H1 (cell line): ENCODE data around the gene ANGPTL2. TPM values are rescaled to one million over a fixed set of nuclear protein-coding genes. Genes with fewer than 3 reads are reported as not detected.

ENCODE experiments used
- CTCF ChIA-PET: fragments of 300-600 bp; sonication (Branson Sonifier 250); formaldehyde crosslinking; loops from one replicate; lab custom pipeline; 2021; ENCODE audit not compliant: partially characterized antibody; lab: Charles Lee
- POLR2A ChIA-PET: fragments of 300-600 bp; sonication (Branson Sonifier 250); formaldehyde crosslinking; loops from one replicate; lab custom pipeline; 2021; ENCODE audit warnings: inconsistent platforms; ENCODE audit not compliant: partially characterized antibody; lab: Charles Lee
- DNase-seq, 2 experiments: peaks; one replicate each; pipeline versions ENCODE4 v3.0.0 to v3.0.0-alpha.2; 2010 to 2022; ENCODE audit warnings: low spot score in 2 of 2, low read depth in 1 of 2, mixed read lengths in 1 of 2
- FAIRE-seq: peaks from 2 replicates; lab custom pipeline; 2011; peaks lifted over from hg19 to GRCh38; lab: Jason Lieb, UNC
- H2AFZ ChIP-seq: 2 replicates; pipeline ENCODE4 v1.8.1; 2012; ENCODE audit warnings: low read length, inconsistent platforms
- H2AK5ac ChIP-seq: 2 replicates; pipeline ENCODE4 v1.6.1; 2013; ENCODE audit warnings: low read depth, low read length
- H2BK120ac ChIP-seq: replicated peaks from 2 replicates; pipeline ENCODE3; 2013; ENCODE audit warnings: low read depth, low read length, inconsistent platforms
- H2BK12ac ChIP-seq: 2 replicates; pipeline ENCODE4 v1.6.1; 2013; ENCODE audit warnings: low read depth, low read length
- H2BK15ac ChIP-seq: 2 replicates; pipeline ENCODE4 v1.6.1; 2013; ENCODE audit warnings: low read length
- H2BK20ac ChIP-seq: 2 replicates; pipeline ENCODE4 v1.6.1; 2013; ENCODE audit warnings: low read length
- H2BK5ac ChIP-seq: 2 replicates; pipeline ENCODE4 v1.6.1; 2013; ENCODE audit warnings: low read depth, low read length
- H3K14ac ChIP-seq: 2 replicates; pipeline ENCODE4 v1.6.1; 2013; ENCODE audit warnings: inconsistent platforms; ENCODE audit not compliant: insufficient read length
- H3K18ac ChIP-seq: 2 replicates; pipeline ENCODE4 v1.6.1; 2013; ENCODE audit warnings: low read length; ENCODE audit errors: extremely low read depth
- H3K23ac ChIP-seq: 2 replicates; pipeline ENCODE4 v1.6.1; 2013; ENCODE audit warnings: inconsistent platforms; ENCODE audit not compliant: insufficient read length
- H3K23me2 ChIP-seq: 2 replicates; pipeline ENCODE4 v1.6.1; 2013; ENCODE audit warnings: low read depth, low read length
- H3K27ac ChIP-seq: 2 replicates; pipeline ENCODE4 v1.6.1; 2011; ENCODE audit warnings: low read depth, low read length, inconsistent platforms
- H3K27me3 ChIP-seq, 4 experiments: replicated peaks in 1 of 4; 1 replicate in 1 of 4; 2 replicates in 3 of 4; pipeline versions ENCODE4 v1.6.1 to v1.8.1; 2011 to 2013; ENCODE audit warnings: low read length in 3 of 4, mild to moderate bottlenecking in 3 of 4, inconsistent platforms in 2 of 4, mixed read lengths in 2 of 4, moderate library complexity in 1 of 4; ENCODE audit not compliant: control insufficient read depth in 3 of 4, insufficient read depth in 3 of 4; ENCODE audit errors: extremely low read depth in 1 of 4
- H3K36me3 ChIP-seq, 4 experiments: 2 replicates each; pipeline versions ENCODE4 v1.6.1 to v1.8.1; 2011 to 2013; ENCODE audit warnings: mild to moderate bottlenecking in 4 of 4, low read length in 3 of 4, moderate library complexity in 2 of 4, control low read depth in 1 of 4, inconsistent platforms in 1 of 4; ENCODE audit not compliant: insufficient read depth in 4 of 4, control insufficient read depth in 2 of 4
- H3K4ac ChIP-seq: replicated peaks from 2 replicates; pipeline ENCODE3; 2013; ENCODE audit warnings: low read length, low read depth, mixed read lengths, inconsistent platforms; ENCODE audit not compliant: insufficient read length
- H3K4me1 ChIP-seq, 4 experiments: replicated peaks in 1 of 4; 1 replicate in 1 of 4; 2 replicates in 3 of 4; pipeline versions ENCODE4 v1.6.1 to v1.8.1; 2011 to 2013; ENCODE audit warnings: low read length in 3 of 4, inconsistent platforms in 2 of 4, mixed read lengths in 1 of 4; ENCODE audit not compliant: insufficient read depth in 4 of 4, control insufficient read depth in 3 of 4
- H3K4me2 ChIP-seq, 2 experiments: 2 replicates each; pipeline versions ENCODE4 v1.6.1 to v1.8.1; 2011 to 2013; ENCODE audit warnings: low read depth in 2 of 2, low read length in 2 of 2, control low read depth in 1 of 2, inconsistent platforms in 1 of 2, mild to moderate bottlenecking in 1 of 2; ENCODE audit not compliant: insufficient read depth in 1 of 2
- H3K4me3 ChIP-seq, 4 experiments: fragments of 200-600, 300-600 bp in 1 of 4; sonication (generic), shearing (Covaris generic), sonication (Bioruptor Twin) in 1 of 4; 2 replicates each; pipeline versions ENCODE4 v1.5.1 to v1.8.1; 2011 to 2016; ENCODE audit warnings: low read length in 4 of 4, low read depth in 3 of 4, control low read depth in 2 of 4, inconsistent platforms in 2 of 4, mild to moderate bottlenecking in 2 of 4, mixed read lengths in 1 of 4, moderate library complexity in 1 of 4; ENCODE audit not compliant: insufficient read depth in 2 of 4; ENCODE audit errors: extremely low read depth in 1 of 4
- H3K56ac ChIP-seq: replicated peaks from 2 replicates; pipeline ENCODE3; 2013; ENCODE audit warnings: low read depth, mild to moderate bottlenecking, mixed read lengths, low read length, inconsistent platforms; ENCODE audit not compliant: insufficient read length
- H3K79me1 ChIP-seq: 2 replicates; pipeline ENCODE4 v1.6.1; 2013; ENCODE audit warnings: low read depth, low read length, control low read depth
- H3K79me2 ChIP-seq, 2 experiments: 2 replicates each; pipeline versions ENCODE4 v1.6.1 to v1.8.1; 2012 to 2013; ENCODE audit warnings: low read length in 2 of 2, mild to moderate bottlenecking in 2 of 2, inconsistent platforms in 1 of 2; ENCODE audit not compliant: insufficient read depth in 2 of 2, control insufficient read depth in 1 of 2
- H3K9ac ChIP-seq, 4 experiments: replicated peaks in 1 of 4; 1 replicate in 1 of 4; 2 replicates in 3 of 4; pipeline versions ENCODE4 v1.6.1 to v1.8.1; 2011 to 2013; ENCODE audit warnings: low read depth in 3 of 4, low read length in 3 of 4, control low read depth in 2 of 4, mild to moderate bottlenecking in 2 of 4, moderate library complexity in 2 of 4, inconsistent platforms in 1 of 4; ENCODE audit errors: extremely low read depth in 1 of 4
- H3K9me3 ChIP-seq, 2 experiments: 2 replicates each; pipeline versions ENCODE4 v1.6.1 to v1.8.1; 2012 to 2013; ENCODE audit warnings: mild to moderate bottlenecking in 2 of 2, moderate library complexity in 2 of 2, control low read depth in 1 of 2, inconsistent platforms in 1 of 2, low read depth in 1 of 2, low read length in 1 of 2, mixed read lengths in 1 of 2; ENCODE audit not compliant: insufficient read depth in 2 of 2
- H4K20me1 ChIP-seq, 2 experiments: replicated peaks in 1 of 2; 2 replicates each; pipeline versions ENCODE3 to v1.8.1; 2011 to 2013; ENCODE audit warnings: inconsistent platforms in 2 of 2, low read length in 2 of 2, mild to moderate bottlenecking in 1 of 2; ENCODE audit not compliant: insufficient read depth in 2 of 2, control insufficient read depth in 1 of 2
- H4K5ac ChIP-seq: 2 replicates; pipeline ENCODE4 v1.6.1; 2013; ENCODE audit warnings: low read length, low read depth, mixed read lengths, inconsistent platforms; ENCODE audit not compliant: insufficient read length
- H4K8ac ChIP-seq: 2 replicates; pipeline ENCODE4 v1.8.0; 2013; ENCODE audit warnings: mild to moderate bottlenecking, moderate library complexity, low read length, inconsistent platforms; ENCODE audit not compliant: insufficient read depth; ENCODE audit errors: extremely low read depth
- H4K91ac ChIP-seq: replicated peaks from 2 replicates; pipeline ENCODE3; 2013; ENCODE audit warnings: low read length, mixed read lengths, inconsistent platforms; ENCODE audit not compliant: insufficient read length
- WGBS, 2 experiments: shearing (Covaris generic) in 1 of 2; methylation state at CpG; one replicate each; pipeline versions ENCODE4 v1.1.6 to v1.1.7; 2013 to 2015; ENCODE audit warnings: low lambda C conversion rate in 2 of 2, mixed read lengths in 2 of 2, inconsistent platforms in 1 of 2, low coverage in 1 of 2, missing lambda C conversion rate in 1 of 2; ENCODE audit not compliant: insufficient replicate concordance in 2 of 2, insufficient coverage in 1 of 2, insufficient read length in 1 of 2; ENCODE audit errors: extremely low coverage in 1 of 2, missing lambda C conversion rate in 1 of 2; 5-methylcytosine and 5-hydroxymethylcytosine counted together
- polyA plus RNA-seq, 7 experiments: library from polyadenylated mRNA; depleted of rRNA in 3 of 7; stranded (reverse) in 5 of 7; unstranded in 2 of 7; fragments of >200 nt in 5 of 7; fragments of 200-250 nt in 2 of 7; gene quantifications; 1 replicate in 5 of 7; 2 replicates in 1 of 7; 4 replicates in 1 of 7; pipeline versions ENCODE4 v1.2.1 to v1.2.3, GENCODE V29; 2011 to 2013; ENCODE audit warnings: missing spikeins in 2 of 7, mixed read lengths in 2 of 7
- total RNA-seq: library from RNA; stranded (reverse); fragmentation: NEBNext Ultra II Directional; extraction: Animal tissue kit (Norgen Biotek cat#: 25700); gene quantifications from 2 replicates; pipeline ENCODE4 v1.2.1, GENCODE V29; 2021

The ANGPTL2 gene
- total and polyA plus RNA-seq, 2 of the 8 experiments (the other 6 are each of a cell fraction or from before 2014, with no cell fraction given): 9.0 to 10.6 TPM

- Histone ChIP-seq H2BK5ac (peak overlapping the region; percentile 63; the same call in 1 of the 2 replicates), H2BK120ac (no peak overlapping the region), H3K36me3 (no peaks in the 10 kb centered on the region; a peak in 1 of 8 replicates), H4K8ac (no peak overlapping the region), H2AK5ac (peak overlapping the region; percentile 93), H3K23ac (no peak overlapping the region), H3K9me3 (no peaks in the 10 kb centered on the region), H3K4me3 (no peak overlapping the region), H3K4ac (no peak overlapping the region), H2BK20ac (no peak overlapping the region), H3K4me1 (peaks cover 7 to 17% (median 11%) of the 10 kb centered on the region in 4 experiments), H3K14ac (no peak overlapping the region), H3K79me1 (peaks cover 6% of the 10 kb centered on the region; the same call in 1 of the 2 replicates), H3K79me2 (peaks cover 0 to 4% of the 10 kb centered on the region in 2 experiments; a peak in 1 of 4 replicates), H2AFZ (no peak overlapping the region), H3K27me3 (no peaks in the 10 kb centered on the region; a peak in 1 of 7 replicates), H4K20me1 (peaks cover 2 to 13% of the 10 kb centered on the region in 2 experiments), H2BK12ac (no peak overlapping the region), H3K27ac (no peak overlapping the region), H3K23me2 (peaks cover 5% of the 10 kb centered on the region), H2BK15ac (no peak overlapping the region), H3K9ac (no peak overlapping the region), H3K4me2 (no peak overlapping the region; a peak in 1 of 4 replicates), H4K5ac (no peak overlapping the region), H3K56ac (no peak overlapping the region), H3K18ac (no peak overlapping the region), H4K91ac (peak overlapping the region; percentile 5)
- ChIA-PET POLR2A (interaction anchor here (0.6 to 1.5 kb wide), 2 partner anchors 12 to 415 kb away, joined by 3 read pairs; no protein-coding TSS in a partner anchor), CTCF (interaction anchor here (1.0 to 1.4 kb wide), 2 partner anchors 11 to 82 kb away, joined by 4 to 5 read pairs; no protein-coding TSS in a partner anchor)
- DNase-seq (no peak), FAIRE-seq (no peak)
- 75% methylated on average over 2 of the region's 2 CpGs; no CpG with 5 or more reads in 1 of the 2 experiments for WGBS, 2 experiments
Measured at GRCh38 chr9:127116957-127117356, 5.5 kb downstream of the ANGPTL2 start.
